CD14-positive monocyte (primary cell): Measurements from ENCODE around the gene ELMO1. TPM values are rescaled to one million over a fixed set of nuclear protein-coding genes. Genes with fewer than 3 reads are reported as not detected.
A peak's percentile ranks its signal among the peaks of the same experiment; 100 is the strongest.

Source experiments
- DNase-seq, 3 donors: peaks; one replicate each; pipeline ENCODE4 v3.0.0-alpha.2; 2011 to 2022
- H2AFZ ChIP-seq: 2 replicates; pipeline ENCODE4 v1.6.0; 2012; ENCODE audit warnings: mild to moderate bottlenecking, low read depth, low read length, inconsistent platforms; ENCODE audit not compliant: insufficient read depth, poor library complexity, severe bottlenecking
- H3K27ac ChIP-seq, 2 donors: 1 replicate in 1 of 2; 2 replicates in 1 of 2; pipeline ENCODE4 v1.5.1; 2012 to 2013; ENCODE audit warnings: low read length in 2 of 2, control low read depth in 1 of 2, inconsistent platforms in 1 of 2, low read depth in 1 of 2, mild to moderate bottlenecking in 1 of 2
- H3K27me3 ChIP-seq, 2 donors: one replicate each; pipeline versions ENCODE4 v1.6.0 to v1.6.1; 2011 to 2013; ENCODE audit warnings: low read length in 2 of 2; ENCODE audit not compliant: control insufficient read depth in 2 of 2, insufficient read depth in 2 of 2
- H3K36me3 ChIP-seq, 2 donors: replicated peaks in 1 of 2; 1 replicate in 1 of 2; 2 replicates in 1 of 2; pipeline versions ENCODE4 v1.5.1 to v1.6.1; 2012 to 2013; ENCODE audit warnings: low read length in 2 of 2, control low read depth in 1 of 2, inconsistent platforms in 1 of 2, mild to moderate bottlenecking in 1 of 2; ENCODE audit not compliant: insufficient read depth in 2 of 2, control insufficient read depth in 1 of 2
- H3K4me1 ChIP-seq, 2 donors: 1 replicate in 1 of 2; 2 replicates in 1 of 2; pipeline versions ENCODE4 v1.5.1 to v1.6.1; 2012 to 2013; ENCODE audit warnings: low read length in 2 of 2, control low read depth in 1 of 2, inconsistent platforms in 1 of 2, mild to moderate bottlenecking in 1 of 2, moderate library complexity in 1 of 2; ENCODE audit not compliant: insufficient read depth in 2 of 2, control insufficient read depth in 1 of 2
- H3K4me2 ChIP-seq: replicated peaks from 2 replicates; pipeline ENCODE3; 2012; ENCODE audit warnings: low read length, moderate library complexity, mild to moderate bottlenecking; ENCODE audit not compliant: poor library complexity, severe bottlenecking; ENCODE audit errors: extremely low read depth
- H3K4me3 ChIP-seq, 3 experiments: fragments of 200-600 bp in 1 of 3; sonication (generic) in 1 of 3; replicated peaks in 1 of 3; 1 replicate in 2 of 3; 2 replicates in 1 of 3; pipeline ENCODE4 v1.5.1; 2011 to 2013; ENCODE audit warnings: low read length in 3 of 3, mild to moderate bottlenecking in 3 of 3, control low read depth in 2 of 3, low read depth in 2 of 3, inconsistent platforms in 1 of 3, moderate library complexity in 1 of 3
- H3K79me2 ChIP-seq: 2 replicates; pipeline ENCODE4 v1.6.0; 2012; ENCODE audit warnings: mild to moderate bottlenecking, control low read depth, inconsistent platforms, low read length, moderate library complexity; ENCODE audit not compliant: insufficient read depth
- H3K9ac ChIP-seq: 2 replicates; pipeline ENCODE4 v1.6.0; 2017; ENCODE audit warnings: low read length, mild to moderate bottlenecking; ENCODE audit not compliant: insufficient read depth, poor library complexity, severe bottlenecking
- H3K9me3 ChIP-seq, 2 donors: replicated peaks in 1 of 2; 1 replicate in 1 of 2; 2 replicates in 1 of 2; pipeline versions ENCODE4 v1.5.1 to v1.6.1; 2012 to 2013; ENCODE audit warnings: low read length in 2 of 2, control low read depth in 1 of 2; ENCODE audit not compliant: control insufficient read depth in 1 of 2, insufficient read depth in 1 of 2
- H4K20me1 ChIP-seq: 2 replicates; pipeline ENCODE4 v1.6.0; 2012; ENCODE audit warnings: mild to moderate bottlenecking, low read length, control low read depth, moderate library complexity; ENCODE audit not compliant: insufficient read depth
- H3K27ac Mint-ChIP-seq, 7 donors: one replicate each; pipeline ENCODE4 v1.8.0; 2020; ENCODE audit warnings: mild to moderate bottlenecking in 7 of 7, mixed read lengths in 7 of 7, moderate library complexity in 6 of 7, inconsistent platforms in 2 of 7
- H3K27me3 Mint-ChIP-seq, 3 donors: one replicate each; pipeline ENCODE4 v1.8.0; 2021 to 2022; ENCODE audit warnings: low read depth in 3 of 3, mild to moderate bottlenecking in 3 of 3, mixed read lengths in 3 of 3, moderate library complexity in 3 of 3, inconsistent platforms in 1 of 3
- H3K36me3 Mint-ChIP-seq, 2 donors: one replicate each; pipeline ENCODE4 v1.8.0; 2020; ENCODE audit warnings: mixed read lengths in 2 of 2, inconsistent platforms in 1 of 2, mild to moderate bottlenecking in 1 of 2
- H3K4me1 Mint-ChIP-seq: one replicate; pipeline ENCODE4 v1.8.0; 2020; ENCODE audit warnings: mild to moderate bottlenecking, mixed read lengths
- H3K4me3 Mint-ChIP-seq, 2 donors: one replicate each; pipeline ENCODE4 v1.8.0; 2020; ENCODE audit warnings: mild to moderate bottlenecking in 2 of 2, mixed read lengths in 2 of 2, moderate library complexity in 1 of 2
- H3K9me3 Mint-ChIP-seq, 7 donors: one replicate each; pipeline ENCODE4 v1.8.0; 2020 to 2022; ENCODE audit warnings: mixed read lengths in 7 of 7, mild to moderate bottlenecking in 6 of 7, moderate library complexity in 6 of 7, inconsistent platforms in 2 of 7
- WGBS: methylation state at CpG from one replicate; pipeline ENCODE4 v1.1.5; 2013; ENCODE audit warnings: missing lambda C conversion rate; ENCODE audit not compliant: insufficient coverage; 5-methylcytosine and 5-hydroxymethylcytosine counted together
- intact Hi-C, 2 donors: fragments of 100-400 bp; cut with micrococcal nuclease; formaldehyde crosslinking; loops; one replicate each; pipeline versions ENCODE4 v1.15.0 to v1.15.1; 2023
- polyA plus RNA-seq, 3 donors: library from polyadenylated mRNA; depleted of rRNA in 1 of 3; unstranded in 2 of 3; stranded (reverse) in 1 of 3; fragments of 300-500 nt in 2 of 3; fragments of >200 nt in 1 of 3; fragmentation: Illumina TruSeq in 2 of 3; gene quantifications; 1 replicate in 2 of 3; 2 replicates in 1 of 3; pipeline ENCODE4 v1.2.3, GENCODE V29; 2012 to 2021
- TF ChIP-seq, protein P1 (sequence below): fragments of 200-600 bp; IDR thresholded peaks from one replicate; pipeline ENCODE4 v1.8.0; 2022; ENCODE audit warnings: antibody characterized with exemption, mild to moderate bottlenecking

Gene ELMO1
- polyA plus RNA-seq, 3 donors = 46.6 to 50.2 (median 46.7) TPM

DNA sequence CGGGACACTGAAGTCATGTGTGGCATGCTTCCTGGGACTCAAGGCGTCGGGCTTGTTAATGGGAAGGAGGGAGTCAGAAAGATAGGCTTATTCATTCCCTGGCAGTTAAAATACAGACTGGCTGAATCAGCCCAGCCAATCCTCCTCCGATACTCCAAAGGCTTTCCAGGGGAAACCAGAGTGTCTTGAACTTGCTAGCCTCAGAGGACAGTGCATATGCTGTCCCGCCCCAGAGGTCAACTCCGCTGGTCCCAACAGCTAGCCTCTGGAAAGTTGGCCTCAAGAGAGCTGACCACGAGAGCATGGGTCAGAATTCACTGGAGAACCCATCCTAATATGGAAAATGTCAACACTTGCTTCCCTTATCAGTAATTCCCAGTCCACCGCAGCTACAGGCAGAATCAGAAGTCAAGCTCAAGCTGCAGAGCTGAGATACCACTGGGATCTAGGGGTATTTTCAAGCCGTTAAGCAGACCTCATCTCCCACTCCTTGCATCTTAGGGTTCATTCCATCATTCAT, 43.0 kb downstream of the ELMO1 start:
- Mint-ChIP-seq H3K27ac (peak overlapping the region in 3 of 7 donors; percentile 54 to 85 (median 62)), H3K36me3 (peaks cover 20 to 28% of the 10 kb centered on the region in 2 donors), H3K27me3 (peaks cover 0 to 1% (median 0%) of the 10 kb centered on the region in 3 donors), H3K4me1 (peaks cover 48% of the 10 kb centered on the region), H3K9me3 (peaks cover 11 to 18% (median 16%) of the 10 kb centered on the region in 7 donors), H3K4me3 (no peak overlapping the region)
- H4K20me1 ChIP-seq = peaks cover 62% of the 10 kb centered on the region
- WGBS = 81% methylated on average over 5 of the region's 9 CpGs
- H3K79me2 ChIP-seq = peaks cover 90% of the 10 kb centered on the region
- H3K9ac ChIP-seq = no peak overlapping the region
- peak overlapping the region in 1 of 3 experiments; percentile 15 for H3K4me3 ChIP-seq
- H3K9me3 ChIP-seq = peaks cover 8 to 17% of the 10 kb centered on the region in 2 donors
- peak overlapping the region in 1 of 2 donors; percentile 52 for H3K27ac ChIP-seq
- intact Hi-C loops = loop anchor here in 1 of 2 donors (5.0 kb wide), 1 partner anchor 42 kb away; the partner anchor contains the start of gene ELMO1
- H3K36me3 ChIP-seq = peaks cover 0 to 9% of the 10 kb centered on the region in 2 donors
- H3K4me1 ChIP-seq = peaks cover 38 to 41% of the 10 kb centered on the region in 2 donors
- H3K4me2 ChIP-seq = peak overlapping the region; percentile 46
- TF ChIP-seq, protein P1, sequence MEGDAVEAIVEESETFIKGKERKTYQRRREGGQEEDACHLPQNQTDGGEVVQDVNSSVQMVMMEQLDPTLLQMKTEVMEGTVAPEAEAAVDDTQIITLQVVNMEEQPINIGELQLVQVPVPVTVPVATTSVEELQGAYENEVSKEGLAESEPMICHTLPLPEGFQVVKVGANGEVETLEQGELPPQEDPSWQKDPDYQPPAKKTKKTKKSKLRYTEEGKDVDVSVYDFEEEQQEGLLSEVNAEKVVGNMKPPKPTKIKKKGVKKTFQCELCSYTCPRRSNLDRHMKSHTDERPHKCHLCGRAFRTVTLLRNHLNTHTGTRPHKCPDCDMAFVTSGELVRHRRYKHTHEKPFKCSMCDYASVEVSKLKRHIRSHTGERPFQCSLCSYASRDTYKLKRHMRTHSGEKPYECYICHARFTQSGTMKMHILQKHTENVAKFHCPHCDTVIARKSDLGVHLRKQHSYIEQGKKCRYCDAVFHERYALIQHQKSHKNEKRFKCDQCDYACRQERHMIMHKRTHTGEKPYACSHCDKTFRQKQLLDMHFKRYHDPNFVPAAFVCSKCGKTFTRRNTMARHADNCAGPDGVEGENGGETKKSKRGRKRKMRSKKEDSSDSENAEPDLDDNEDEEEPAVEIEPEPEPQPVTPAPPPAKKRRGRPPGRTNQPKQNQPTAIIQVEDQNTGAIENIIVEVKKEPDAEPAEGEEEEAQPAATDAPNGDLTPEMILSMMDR = no peak
- H2AFZ ChIP-seq = no peak overlapping the region
- H3K27me3 ChIP-seq = no peaks in the 10 kb centered on the region
- DNase-seq = no peak

DNA sequence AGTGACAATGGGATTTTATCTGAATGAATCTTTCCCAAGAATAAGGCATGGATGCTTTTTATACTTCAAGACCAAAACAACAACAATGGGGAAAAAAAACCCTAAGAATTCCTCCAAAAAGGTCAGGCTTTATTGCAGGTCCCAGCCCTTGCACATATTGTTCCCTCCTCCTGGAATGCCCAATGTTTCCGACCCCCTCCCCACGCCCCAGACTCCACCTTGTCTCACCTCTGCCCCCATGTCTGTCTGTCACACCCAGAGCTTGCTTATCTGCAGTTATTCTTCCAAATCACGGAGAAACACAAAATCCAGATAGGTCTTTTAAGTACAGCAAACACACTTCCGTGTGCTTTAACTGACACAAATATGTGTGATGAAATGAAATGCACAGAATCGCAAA, 43.5 kb downstream of the ELMO1 start:
- Histone ChIP-seq H3K4me3 (no peak overlapping the region), H2AFZ (no peak overlapping the region), H3K36me3 (peaks cover 0 to 9% of the 10 kb centered on the region in 2 donors), H3K9ac (no peak overlapping the region), H3K79me2 (peaks cover 90% of the 10 kb centered on the region), H3K4me2 (no peak overlapping the region), H3K27me3 (no peaks in the 10 kb centered on the region), H4K20me1 (peaks cover 63% of the 10 kb centered on the region), H3K9me3 (peaks cover 8 to 17% of the 10 kb centered on the region in 2 donors), H3K27ac (no peak overlapping the region), H3K4me1 (peaks cover 33 to 36% of the 10 kb centered on the region in 2 donors)
- H3K9me3 Mint-ChIP-seq = peaks cover 11 to 18% (median 16%) of the 10 kb centered on the region in 7 donors
- intact Hi-C loops = loop anchor here in 1 of 2 donors (5.0 kb wide), 1 partner anchor 42 kb away; the partner anchor contains the start of gene ELMO1
- TF ChIP-seq, protein P1 = no peak
- H3K27ac Mint-ChIP-seq = peak overlapping the region in 1 of 7 donors; percentile 52
- H3K4me1 Mint-ChIP-seq = peaks cover 43% of the 10 kb centered on the region
- H3K27me3 Mint-ChIP-seq = peaks cover 0 to 1% (median 0%) of the 10 kb centered on the region in 3 donors
- 100% methylated on average over 1 of the region's 5 CpGs for WGBS
- no peak for DNase-seq
- peaks cover 20 to 28% of the 10 kb centered on the region in 2 donors for H3K36me3 Mint-ChIP-seq
- H3K4me3 Mint-ChIP-seq = no peak overlapping the region
